ENCODE measurements around the gene FTO. TPM values are rescaled to one million over a fixed set of nuclear protein-coding genes. Genes with fewer than 3 reads are reported as not detected.
A peak's percentile ranks its signal among the peaks of the same experiment; 100 is the strongest.

The FTO gene
- total RNA-seq, 1 donor from 2014 or later, result 75.6 TPM

- ATAC-seq, result peak; percentile 81
Measured at GRCh38 chr16:53865494-53865863, 161.5 kb downstream of the FTO start.

GRCh38 chr16:53866520-53866919 is 162.6 kb downstream of the FTO start:
- H3K27ac ChIP-seq, result peak overlapping the region; percentile 8
- H3K36me3 ChIP-seq, result peaks cover 4% of the 10 kb centered on the region
- peaks cover 14% of the 10 kb centered on the region for H3K4me1 ChIP-seq
- H3K4me3 ChIP-seq, result no peak overlapping the region
- no peak for ATAC-seq
- DNase-seq, result no peak
- TF ChIP-seq CTCF (IDR thresholded peaks at IDR 0.05), result no peak
- H3K9me3 ChIP-seq, result no peaks in the 10 kb centered on the region
- intact Hi-C loops (cut with DNase I), result no loop called here
- H3K27me3 ChIP-seq, result no peaks in the 10 kb centered on the region

More at GRCh38 chr16:53865494-53865863, 161.5 kb downstream of the FTO start:
- Histone ChIP-seq H3K4me3 (no peak overlapping the region), H3K27ac (peak overlapping the region; percentile 48), H3K9me3 (no peaks in the 10 kb centered on the region), H3K36me3 (peaks cover 4% of the 10 kb centered on the region), H3K27me3 (no peaks in the 10 kb centered on the region), H3K4me1 (peaks cover 14% of the 10 kb centered on the region)
- intact Hi-C loops (cut with DNase I), result no loop called here
- TF ChIP-seq CTCF (IDR thresholded peaks at IDR 0.05), result no peak
- no peak for DNase-seq

GRCh38 chr16:53870831-53871230 is 166.9 kb downstream of the FTO start:
- H3K9me3 ChIP-seq, result no peaks in the 10 kb centered on the region
- H3K4me1 ChIP-seq, result peaks cover 4% of the 10 kb centered on the region
- H3K4me3 ChIP-seq, result no peak overlapping the region
- H3K36me3 ChIP-seq, result no peaks in the 10 kb centered on the region
- intact Hi-C loops (cut with DNase I), result no loop called here
- no peak for DNase-seq
- ATAC-seq, result no peak
- TF ChIP-seq CTCF (IDR thresholded peaks at IDR 0.05), result no peak
- H3K27me3 ChIP-seq, result no peaks in the 10 kb centered on the region
- no peak overlapping the region for H3K27ac ChIP-seq

GRCh38 chr16:53872248-53873221 is 168.6 kb downstream of the FTO start:
- intact Hi-C loops (cut with DNase I), result no loop called here

GRCh38 chr16:53876811-53877210 is 172.9 kb downstream of the FTO start:
- no peak for TF ChIP-seq CTCF (IDR thresholded peaks at IDR 0.05)
- no peak overlapping the region for H3K4me3 ChIP-seq
- peaks cover 22% of the 10 kb centered on the region for H3K36me3 ChIP-seq
- DNase-seq, result no peak
- no peak overlapping the region for H3K27ac ChIP-seq
- no peaks in the 10 kb centered on the region for H3K9me3 ChIP-seq
- H3K4me1 ChIP-seq, result no peaks in the 10 kb centered on the region
- H3K27me3 ChIP-seq, result no peaks in the 10 kb centered on the region
- ATAC-seq, result no peak
- intact Hi-C loops (cut with DNase I), result no loop called here

More at GRCh38 chr16:53872248-53873221, 168.6 kb downstream of the FTO start:
- no peak overlapping the region for H3K4me3 ChIP-seq
- H3K9me3 ChIP-seq, result no peaks in the 10 kb centered on the region
- no peak for DNase-seq
- TF ChIP-seq CTCF (IDR thresholded peaks at IDR 0.05), result no peak
- ATAC-seq, result no peak
- H3K27me3 ChIP-seq, result no peaks in the 10 kb centered on the region
- H3K36me3 ChIP-seq, result peaks cover 3% of the 10 kb centered on the region
- no peak overlapping the region for H3K27ac ChIP-seq
- no peaks in the 10 kb centered on the region for H3K4me1 ChIP-seq

Data from upper lobe of right lung (tissue), 1 donor.